ENCODE measurements around the gene ATP2A3.
"Not testable (repeated sequence)": the region's sequence is repeated elsewhere in the genome, so short reads cannot be mapped to it uniquely, and the experiment has no call there.

Gene ATP2A3

GRCh38 chr17:3991699-3992098 lies 27.5 kb upstream of the ATP2A3 start:
- DNase-seq; H3K4me3 ChIP-seq (ENCODE audit: control insufficient read depth in 1 of 7, extremely low read depth in 1 of 7, insufficient read depth in 4 of 7, low read depth in 2 of 7, low read length in 6 of 7); H3K4me1 ChIP-seq (ENCODE audit: control extremely low read depth in 1 of 4, control insufficient read depth in 4 of 4, insufficient read depth in 4 of 4, low read length in 3 of 4); H3K36me3 ChIP-seq (ENCODE audit: control insufficient read depth in 4 of 4, insufficient read depth in 4 of 4, low read length in 3 of 4); H3K27me3 ChIP-seq (replicated peaks in 2 of 5; ENCODE audit: control insufficient read depth in 4 of 5, insufficient read depth in 5 of 5, low read length in 4 of 5); H3K9me3 ChIP-seq (ENCODE audit: control extremely low read depth in 1 of 5, control insufficient read depth in 4 of 5, insufficient read depth in 2 of 5, low read depth in 1 of 5, low read length in 4 of 5); POLR2A ChIA-PET; H3K27ac ChIP-seq (ENCODE audit: insufficient read depth in 1 of 2, low read depth in 1 of 2, low read length in 2 of 2, poor library complexity in 1 of 2, severe bottlenecking in 2 of 2): not testable (repeated sequence)
- CTCF ChIA-PET, result interaction anchor here (0.6 to 2.2 kb wide), 2 partner anchors 13 to 53 kb away, joined by 3 to 5 read pairs; no protein-coding TSS in a partner anchor
- 100% methylated on average over 1 of the region's 3 CpGs for WGBS (ENCODE audit: insufficient coverage)

- CTCF ChIA-PET, result no interaction called here
- POLR2A ChIA-PET, result no interaction called here
- Histone ChIP-seq H3K4me1 (ENCODE audit: control extremely low read depth in 1 of 4, control insufficient read depth in 4 of 4, insufficient read depth in 4 of 4, low read length in 3 of 4) (peaks cover 0 to 6% (median 1%) of the 10 kb centered on the region in 4 experiments), H3K27ac (ENCODE audit: insufficient read depth in 1 of 2, low read depth in 1 of 2, low read length in 2 of 2, poor library complexity in 1 of 2, severe bottlenecking in 2 of 2) (no peak overlapping the region), H3K4me3 (ENCODE audit: control insufficient read depth in 1 of 7, extremely low read depth in 1 of 7, insufficient read depth in 4 of 7, low read depth in 2 of 7, low read length in 6 of 7) (no peak overlapping the region), H3K27me3 (replicated peaks in 2 of 5; ENCODE audit: control insufficient read depth in 4 of 5, insufficient read depth in 5 of 5, low read length in 4 of 5) (no peaks in the 10 kb centered on the region), H3K36me3 (ENCODE audit: control insufficient read depth in 4 of 4, insufficient read depth in 4 of 4, low read length in 3 of 4) (no peaks in the 10 kb centered on the region), H3K9me3 (ENCODE audit: control extremely low read depth in 1 of 5, control insufficient read depth in 4 of 5, insufficient read depth in 2 of 5, low read depth in 1 of 5, low read length in 4 of 5) (peaks cover 0 to 9% (median 0%) of the 10 kb centered on the region in 5 experiments)
- 94% methylated on average over 8 of the region's 12 CpGs for WGBS (ENCODE audit: insufficient coverage)
- DNase-seq, result no peak
Measured at GRCh38 chr17:3990386-3991127, 26.3 kb upstream of the ATP2A3 start.

GRCh38 chr17:3989041-3989886 lies 25.0 kb upstream of the ATP2A3 start:
- Histone ChIP-seq H3K36me3 (ENCODE audit: control insufficient read depth in 4 of 4, insufficient read depth in 4 of 4, low read length in 3 of 4) (no peaks in the 10 kb centered on the region), H3K4me1 (ENCODE audit: control extremely low read depth in 1 of 4, control insufficient read depth in 4 of 4, insufficient read depth in 4 of 4, low read length in 3 of 4) (peaks cover 0 to 6% (median 1%) of the 10 kb centered on the region in 4 experiments), H3K27ac (ENCODE audit: insufficient read depth in 1 of 2, low read depth in 1 of 2, low read length in 2 of 2, poor library complexity in 1 of 2, severe bottlenecking in 2 of 2) (no peak overlapping the region), H3K4me3 (ENCODE audit: control insufficient read depth in 1 of 7, extremely low read depth in 1 of 7, insufficient read depth in 4 of 7, low read depth in 2 of 7, low read length in 6 of 7) (no peak overlapping the region), H3K9me3 (ENCODE audit: control extremely low read depth in 1 of 5, control insufficient read depth in 4 of 5, insufficient read depth in 2 of 5, low read depth in 1 of 5, low read length in 4 of 5) (peaks cover 0 to 5% (median 0%) of the 10 kb centered on the region in 5 experiments), H3K27me3 (replicated peaks in 2 of 5; ENCODE audit: control insufficient read depth in 4 of 5, insufficient read depth in 5 of 5, low read length in 4 of 5) (no peaks in the 10 kb centered on the region)
- CTCF ChIA-PET, result interaction anchor here (0.6 kb wide), 1 partner anchor 9 kb away, joined by 3 read pairs; no protein-coding TSS in a partner anchor
- no peak for DNase-seq
- WGBS (ENCODE audit: insufficient coverage), result 97% methylated on average over 17 of the region's 24 CpGs
- POLR2A ChIA-PET, result no interaction called here

GRCh38 chr17:3988297-3989040 lies 24.2 kb upstream of the ATP2A3 start:
- Histone ChIP-seq H3K27me3 (replicated peaks in 2 of 5; ENCODE audit: control insufficient read depth in 4 of 5, insufficient read depth in 5 of 5, low read length in 4 of 5) (no peaks in the 10 kb centered on the region), H3K4me1 (ENCODE audit: control extremely low read depth in 1 of 4, control insufficient read depth in 4 of 4, insufficient read depth in 4 of 4, low read length in 3 of 4) (peaks cover 0 to 13% (median 7%) of the 10 kb centered on the region in 4 experiments), H3K27ac (ENCODE audit: insufficient read depth in 1 of 2, low read depth in 1 of 2, low read length in 2 of 2, poor library complexity in 1 of 2, severe bottlenecking in 2 of 2) (no peak overlapping the region), H3K4me3 (ENCODE audit: control insufficient read depth in 1 of 7, extremely low read depth in 1 of 7, insufficient read depth in 4 of 7, low read depth in 2 of 7, low read length in 6 of 7) (no peak overlapping the region), H3K9me3 (ENCODE audit: control extremely low read depth in 1 of 5, control insufficient read depth in 4 of 5, insufficient read depth in 2 of 5, low read depth in 1 of 5, low read length in 4 of 5) (peaks cover 0 to 2% (median 0%) of the 10 kb centered on the region in 5 experiments), H3K36me3 (ENCODE audit: control insufficient read depth in 4 of 4, insufficient read depth in 4 of 4, low read length in 3 of 4) (no peaks in the 10 kb centered on the region)
- WGBS (ENCODE audit: insufficient coverage), result 97% methylated on average over 3 of the region's 4 CpGs
- ChIA-PET CTCF (interaction anchor here (0.6 kb wide), 1 partner anchor 8 kb away, joined by 3 read pairs; no protein-coding TSS in a partner anchor), POLR2A (no interaction called here)
- no peak for DNase-seq

GRCh38 chr17:3986939-3987335 lies 22.7 kb upstream of the ATP2A3 start:
- POLR2A ChIA-PET, result no interaction called here
- no peak for DNase-seq
- no peaks in the 10 kb centered on the region for H3K27me3 ChIP-seq (replicated peaks in 2 of 5; ENCODE audit: control insufficient read depth in 4 of 5, insufficient read depth in 5 of 5, low read length in 4 of 5)
- CTCF ChIA-PET, result interaction anchor here (0.9 kb wide), 1 partner anchor 17 kb away, joined by 3 read pairs; no protein-coding TSS in a partner anchor
- H3K4me3 ChIP-seq (ENCODE audit: control insufficient read depth in 1 of 7, extremely low read depth in 1 of 7, insufficient read depth in 4 of 7, low read depth in 2 of 7, low read length in 6 of 7), result no peak overlapping the region
- no peaks in the 10 kb centered on the region for H3K9me3 ChIP-seq (ENCODE audit: control extremely low read depth in 1 of 5, control insufficient read depth in 4 of 5, insufficient read depth in 2 of 5, low read depth in 1 of 5, low read length in 4 of 5)
- peaks cover 0 to 15% (median 7%) of the 10 kb centered on the region in 4 experiments for H3K4me1 ChIP-seq (ENCODE audit: control extremely low read depth in 1 of 4, control insufficient read depth in 4 of 4, insufficient read depth in 4 of 4, low read length in 3 of 4)
- no peaks in the 10 kb centered on the region for H3K36me3 ChIP-seq (ENCODE audit: control insufficient read depth in 4 of 4, insufficient read depth in 4 of 4, low read length in 3 of 4)
- WGBS (ENCODE audit: insufficient coverage), result 91% methylated on average over 6 of the region's 8 CpGs
- no peak overlapping the region for H3K27ac ChIP-seq (ENCODE audit: insufficient read depth in 1 of 2, low read depth in 1 of 2, low read length in 2 of 2, poor library complexity in 1 of 2, severe bottlenecking in 2 of 2)

GRCh38 chr17:3986270-3986938 lies 22.2 kb upstream of the ATP2A3 start:
- no peak for DNase-seq
- Histone ChIP-seq H3K27me3 (replicated peaks in 2 of 5; ENCODE audit: control insufficient read depth in 4 of 5, insufficient read depth in 5 of 5, low read length in 4 of 5) (no peaks in the 10 kb centered on the region), H3K27ac (ENCODE audit: insufficient read depth in 1 of 2, low read depth in 1 of 2, low read length in 2 of 2, poor library complexity in 1 of 2, severe bottlenecking in 2 of 2) (no peak overlapping the region), H3K36me3 (ENCODE audit: control insufficient read depth in 4 of 4, insufficient read depth in 4 of 4, low read length in 3 of 4) (no peaks in the 10 kb centered on the region), H3K4me1 (ENCODE audit: control extremely low read depth in 1 of 4, control insufficient read depth in 4 of 4, insufficient read depth in 4 of 4, low read length in 3 of 4) (peaks cover 0 to 15% (median 7%) of the 10 kb centered on the region in 4 experiments), H3K4me3 (ENCODE audit: control insufficient read depth in 1 of 7, extremely low read depth in 1 of 7, insufficient read depth in 4 of 7, low read depth in 2 of 7, low read length in 6 of 7) (no peak overlapping the region), H3K9me3 (ENCODE audit: control extremely low read depth in 1 of 5, control insufficient read depth in 4 of 5, insufficient read depth in 2 of 5, low read depth in 1 of 5, low read length in 4 of 5) (no peaks in the 10 kb centered on the region)
- POLR2A ChIA-PET, result interaction anchor here (0.6 kb wide), 1 partner anchor 13 kb away, joined by 3 read pairs; no protein-coding TSS in a partner anchor
- CTCF ChIA-PET, result no interaction called here
- WGBS (ENCODE audit: insufficient coverage), result 85% methylated on average over 13 of the region's 16 CpGs
